ENCODE results near the gene FSTL5.

DNA sequence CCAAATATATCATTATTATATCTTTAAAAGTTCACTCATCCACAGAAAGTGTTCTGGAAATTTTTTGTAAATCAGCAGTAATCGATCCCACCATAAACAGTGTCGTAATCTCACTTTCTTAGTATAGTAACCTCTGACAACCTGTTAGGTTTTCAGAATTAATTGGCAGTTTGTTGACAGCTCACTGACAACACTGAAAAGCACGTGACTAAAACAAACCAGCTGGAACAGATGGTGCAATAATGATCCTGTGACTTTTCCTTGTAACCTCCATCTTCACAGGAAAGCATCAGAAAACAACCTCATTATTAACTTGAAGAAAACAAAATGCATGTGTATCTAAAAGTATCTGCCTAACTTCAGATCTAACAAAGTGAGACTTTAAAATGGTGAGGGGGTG is 48.5 kb downstream of the FSTL5 start:
- TF ChIP-seq, protein P1, sequence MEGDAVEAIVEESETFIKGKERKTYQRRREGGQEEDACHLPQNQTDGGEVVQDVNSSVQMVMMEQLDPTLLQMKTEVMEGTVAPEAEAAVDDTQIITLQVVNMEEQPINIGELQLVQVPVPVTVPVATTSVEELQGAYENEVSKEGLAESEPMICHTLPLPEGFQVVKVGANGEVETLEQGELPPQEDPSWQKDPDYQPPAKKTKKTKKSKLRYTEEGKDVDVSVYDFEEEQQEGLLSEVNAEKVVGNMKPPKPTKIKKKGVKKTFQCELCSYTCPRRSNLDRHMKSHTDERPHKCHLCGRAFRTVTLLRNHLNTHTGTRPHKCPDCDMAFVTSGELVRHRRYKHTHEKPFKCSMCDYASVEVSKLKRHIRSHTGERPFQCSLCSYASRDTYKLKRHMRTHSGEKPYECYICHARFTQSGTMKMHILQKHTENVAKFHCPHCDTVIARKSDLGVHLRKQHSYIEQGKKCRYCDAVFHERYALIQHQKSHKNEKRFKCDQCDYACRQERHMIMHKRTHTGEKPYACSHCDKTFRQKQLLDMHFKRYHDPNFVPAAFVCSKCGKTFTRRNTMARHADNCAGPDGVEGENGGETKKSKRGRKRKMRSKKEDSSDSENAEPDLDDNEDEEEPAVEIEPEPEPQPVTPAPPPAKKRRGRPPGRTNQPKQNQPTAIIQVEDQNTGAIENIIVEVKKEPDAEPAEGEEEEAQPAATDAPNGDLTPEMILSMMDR (conservative IDR thresholded peaks at IDR 0.05), result no peak
- no peak for TF ChIP-seq EZH2 (IDR thresholded peaks at IDR 0.05; ENCODE audit: low read depth)
